Measurements from ENCODE around the gene TMEM131L.

DNA sequence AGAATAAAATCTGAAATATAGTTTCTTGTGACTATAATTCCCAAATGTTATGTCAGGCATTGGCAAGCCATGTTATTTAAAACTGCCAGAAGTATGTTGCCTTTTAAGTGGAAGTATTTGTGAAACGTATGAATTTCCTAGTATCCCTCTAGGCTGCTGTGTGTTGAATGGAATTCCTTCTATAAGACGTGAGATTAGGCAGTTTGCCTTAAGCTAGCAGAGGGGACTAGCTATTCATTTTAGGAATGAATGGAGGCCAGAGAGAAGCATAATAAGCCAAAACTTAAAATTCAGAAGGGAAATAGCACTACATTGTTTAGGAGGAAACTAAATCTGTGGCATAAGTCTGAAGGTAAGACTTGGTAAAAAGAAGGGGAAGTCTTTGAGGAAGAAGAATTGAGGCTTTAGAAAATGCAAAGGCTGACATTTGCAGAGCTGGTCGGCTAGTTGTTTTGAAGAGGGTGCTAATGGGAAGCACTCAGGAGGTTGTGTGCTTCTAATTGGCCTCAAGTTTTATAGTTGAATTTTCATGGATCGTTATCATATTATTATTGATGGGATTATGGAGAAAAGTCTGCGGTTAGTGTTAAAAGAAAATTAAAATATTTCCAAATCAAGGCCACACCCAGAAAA lies 57.1 kb downstream of the TMEM131L start:
- TF ChIP-seq, protein P1, sequence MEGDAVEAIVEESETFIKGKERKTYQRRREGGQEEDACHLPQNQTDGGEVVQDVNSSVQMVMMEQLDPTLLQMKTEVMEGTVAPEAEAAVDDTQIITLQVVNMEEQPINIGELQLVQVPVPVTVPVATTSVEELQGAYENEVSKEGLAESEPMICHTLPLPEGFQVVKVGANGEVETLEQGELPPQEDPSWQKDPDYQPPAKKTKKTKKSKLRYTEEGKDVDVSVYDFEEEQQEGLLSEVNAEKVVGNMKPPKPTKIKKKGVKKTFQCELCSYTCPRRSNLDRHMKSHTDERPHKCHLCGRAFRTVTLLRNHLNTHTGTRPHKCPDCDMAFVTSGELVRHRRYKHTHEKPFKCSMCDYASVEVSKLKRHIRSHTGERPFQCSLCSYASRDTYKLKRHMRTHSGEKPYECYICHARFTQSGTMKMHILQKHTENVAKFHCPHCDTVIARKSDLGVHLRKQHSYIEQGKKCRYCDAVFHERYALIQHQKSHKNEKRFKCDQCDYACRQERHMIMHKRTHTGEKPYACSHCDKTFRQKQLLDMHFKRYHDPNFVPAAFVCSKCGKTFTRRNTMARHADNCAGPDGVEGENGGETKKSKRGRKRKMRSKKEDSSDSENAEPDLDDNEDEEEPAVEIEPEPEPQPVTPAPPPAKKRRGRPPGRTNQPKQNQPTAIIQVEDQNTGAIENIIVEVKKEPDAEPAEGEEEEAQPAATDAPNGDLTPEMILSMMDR (IDR thresholded peaks at IDR 0.05) = no peak
- no peak for TF ChIP-seq POLR2AphosphoS5 (IDR thresholded peaks at IDR 0.05)
